Activated CD8-positive, alpha-beta T cell treated with anti-CD3 and anti-CD28 coated beads for 36 hours (primary cell): ENCODE measurements around the gene PJA2. TPM values are rescaled to one million over a fixed set of nuclear protein-coding genes. Genes with fewer than 3 reads are reported as not detected.

Experiments
- ATAC-seq: fragments of 200-7000 bp; cut with Tn5 transposase; one replicate; pipeline ENCODE4 v1.10.0; 2021; ENCODE audit warnings: mild to moderate bottlenecking, moderate library complexity
- CTCF ChIA-PET: fragments of 350-600 bp; sonication (Branson Sonifier 250); formaldehyde crosslinking; loops from one replicate; lab custom pipeline; 2021; ENCODE audit warnings: antibody characterized with exemption; lab: Charles Lee
- POLR2A ChIA-PET: fragments of 350-600 bp; sonication (Branson Sonifier 250); formaldehyde crosslinking; loops from one replicate; lab custom pipeline; 2021; ENCODE audit warnings: antibody characterized with exemption; lab: Charles Lee
- DNase-seq: peaks from one replicate; pipeline ENCODE4 v3.0.0-alpha.2; 2020
- H3K27ac Mint-ChIP-seq: one replicate; pipeline ENCODE4 v1.8.0; 2021; ENCODE audit warnings: mild to moderate bottlenecking, mixed read lengths
- H3K27me3 Mint-ChIP-seq: one replicate; pipeline ENCODE4 v1.8.0; 2021; ENCODE audit warnings: mixed read lengths
- H3K36me3 Mint-ChIP-seq: one replicate; pipeline ENCODE4 v1.8.0; 2021; ENCODE audit warnings: low read depth, mixed read lengths
- H3K4me1 Mint-ChIP-seq: one replicate; pipeline ENCODE4 v1.8.0; 2021; ENCODE audit warnings: low read depth, mixed read lengths
- H3K4me3 Mint-ChIP-seq: one replicate; pipeline ENCODE4 v1.8.0; 2021; ENCODE audit warnings: mild to moderate bottlenecking, moderate library complexity, mixed read lengths
- H3K9me3 Mint-ChIP-seq: one replicate; pipeline ENCODE4 v1.8.0; 2021; ENCODE audit warnings: mixed read lengths
- CTCF ChIP-seq: fragments of 200-600 bp; IDR thresholded peaks from one replicate; pipeline ENCODE4 v1.8.0; 2022; ENCODE audit warnings: antibody characterized with exemption, mild to moderate bottlenecking
- intact Hi-C: fragments of 100-400 bp; cut with micrococcal nuclease; formaldehyde crosslinking; loops from one replicate; pipeline ENCODE4 v1.10.0; 2022
- total RNA-seq, 2 experiments: library from RNA; stranded (reverse); gene quantifications; one replicate each; pipeline ENCODE4 v1.2.3, GENCODE V29; 2021

Gene PJA2
- total RNA-seq, 2 experiments from 2014 or later = 65.2 to 67.4 TPM

GRCh38 chr5:109316634-109317033, 93.1 kb downstream of the PJA2 start:
- H3K27ac Mint-ChIP-seq = no peak overlapping the region
- no peak for ATAC-seq

GRCh38 chr5:109315245-109315644, 94.5 kb downstream of the PJA2 start:
- no peak overlapping the region for H3K27ac Mint-ChIP-seq
- H3K27me3 Mint-ChIP-seq = no peaks in the 10 kb centered on the region
- POLR2A ChIA-PET = no interaction called here
- no peaks in the 10 kb centered on the region for H3K4me1 Mint-ChIP-seq
- no peak overlapping the region for H3K4me3 Mint-ChIP-seq
- CTCF ChIA-PET = no interaction called here
- TF ChIP-seq CTCF = no peak
- no peaks in the 10 kb centered on the region for H3K36me3 Mint-ChIP-seq
- DNase-seq (no peak), ATAC-seq (no peak)
- H3K9me3 Mint-ChIP-seq = no peaks in the 10 kb centered on the region
- intact Hi-C loops = no loop called here

More at GRCh38 chr5:109316634-109317033, 93.1 kb downstream of the PJA2 start:
- Mint-ChIP-seq H3K36me3 (no peaks in the 10 kb centered on the region), H3K9me3 (no peaks in the 10 kb centered on the region), H3K4me1 (no peaks in the 10 kb centered on the region), H3K27me3 (no peaks in the 10 kb centered on the region), H3K4me3 (no peak overlapping the region)
- ChIA-PET POLR2A (no interaction called here), CTCF (no interaction called here)
- DNase-seq = no peak
- TF ChIP-seq CTCF = no peak
- intact Hi-C loops = no loop called here

- H3K27ac Mint-ChIP-seq = no peak overlapping the region
- ATAC-seq = no peak
- CTCF ChIA-PET = no interaction called here
- H3K27me3 Mint-ChIP-seq = no peaks in the 10 kb centered on the region
- no peaks in the 10 kb centered on the region for H3K36me3 Mint-ChIP-seq
- TF ChIP-seq CTCF = no peak
- no peaks in the 10 kb centered on the region for H3K9me3 Mint-ChIP-seq
- no peaks in the 10 kb centered on the region for H3K4me1 Mint-ChIP-seq
- intact Hi-C loops = no loop called here
- POLR2A ChIA-PET = no interaction called here
- no peak for DNase-seq
- H3K4me3 Mint-ChIP-seq = no peak overlapping the region
Measured at GRCh38 chr5:109313127-109313526, 96.6 kb downstream of the PJA2 start.

- H3K4me3 Mint-ChIP-seq = no peak overlapping the region
- POLR2A ChIA-PET = no interaction called here
- H3K9me3 Mint-ChIP-seq = no peaks in the 10 kb centered on the region
- H3K27ac Mint-ChIP-seq = no peak overlapping the region
- no peaks in the 10 kb centered on the region for H3K4me1 Mint-ChIP-seq
- CTCF ChIA-PET = no interaction called here
- intact Hi-C loops = no loop called here
- no peak for ATAC-seq
- no peak for TF ChIP-seq CTCF
- H3K27me3 Mint-ChIP-seq = no peaks in the 10 kb centered on the region
- no peak for DNase-seq
- H3K36me3 Mint-ChIP-seq = no peaks in the 10 kb centered on the region
Measured at GRCh38 chr5:109312695-109313094, 97.1 kb downstream of the PJA2 start.

- ATAC-seq (no peak), DNase-seq (no peak)
- Mint-ChIP-seq H3K4me3 (no peak overlapping the region), H3K36me3 (no peaks in the 10 kb centered on the region), H3K27ac (no peak overlapping the region), H3K4me1 (no peaks in the 10 kb centered on the region), H3K9me3 (no peaks in the 10 kb centered on the region), H3K27me3 (no peaks in the 10 kb centered on the region)
- intact Hi-C loops = no loop called here
- TF ChIP-seq CTCF = no peak
- ChIA-PET CTCF (no interaction called here), POLR2A (no interaction called here)
Measured at GRCh38 chr5:109310315-109310714, 99.5 kb downstream of the PJA2 start.
